Measurements from ENCODE around the gene OSTM1. TPM values are rescaled to one million over a fixed set of nuclear protein-coding genes. Genes with fewer than 3 reads are reported as not detected.

OSTM1 gene
- total and polyA plus RNA-seq, 2 donors (not counting 1 experiment from before 2014, with no cell fraction given), result 6.2 to 41.7 TPM

GRCh38 chr6:108004861-108005260 lies 69.7 kb downstream of the OSTM1 start:
- POLR2A ChIA-PET, result no interaction called here

More at GRCh38 chr6:108004861-108005260, 69.7 kb downstream of the OSTM1 start:
- Mint-ChIP-seq H3K4me1 (peaks cover 3% of the 10 kb centered on the region), H3K4me3 (no peak overlapping the region), H3K9me3 (ENCODE audit: insufficient read depth) (peaks cover 2% of the 10 kb centered on the region), H3K27ac (no peak overlapping the region), H3K27me3 (no peaks in the 10 kb centered on the region)
- Histone ChIP-seq H3K9me3 (ENCODE audit: control extremely low read depth in 1 of 3, control insufficient read depth in 2 of 3, insufficient read depth in 1 of 3, low read length in 2 of 3) (peaks cover 0 to 12% (median 4%) of the 10 kb centered on the region in 3 donors), H3K27ac (ENCODE audit: low read length in 2 of 2) (no peak overlapping the region), H3K4me1 (ENCODE audit: control insufficient read depth in 2 of 2, insufficient read depth in 2 of 2, low read length in 2 of 2) (no peaks in the 10 kb centered on the region), H3K4me3 (ENCODE audit: control extremely low read depth in 1 of 5, extremely low read depth in 1 of 5, insufficient read depth in 1 of 5, low read depth in 2 of 5, low read length in 4 of 5) (no peak overlapping the region), H3K9ac (ENCODE audit: low read length) (no peak overlapping the region), H3K36me3 (replicated peaks in 1 of 2; ENCODE audit: control extremely low read depth in 1 of 2, control insufficient read depth in 1 of 2, extremely low read depth in 1 of 2, insufficient read depth in 2 of 2, low read length in 1 of 2) (no peaks in the 10 kb centered on the region), H3K4me2 (replicated peaks; ENCODE audit: low read depth, low read length, poor library complexity, severe bottlenecking) (no peak overlapping the region), H3K27me3 (replicated peaks in 1 of 4; ENCODE audit: control extremely low read depth in 1 of 4, control insufficient read depth in 3 of 4, insufficient read depth in 4 of 4, low read length in 3 of 4) (peaks cover 0 to 3% (median 0%) of the 10 kb centered on the region in 4 experiments), H4K20me1 (ENCODE audit: control insufficient read depth, insufficient read depth, low read length, poor library complexity, severe bottlenecking) (no peaks in the 10 kb centered on the region), H3K79me2 (ENCODE audit: control insufficient read depth, insufficient read depth, low read length) (no peaks in the 10 kb centered on the region), H2AFZ (ENCODE audit: insufficient read depth, low read depth, low read length, poor library complexity, severe bottlenecking) (no peak overlapping the region)
- CTCF ChIA-PET, result no interaction called here
- DNase-seq, result no peak
- no peak for TF ChIP-seq CTCF (IDR thresholded peaks at IDR 0.05)
- no peak for TF ChIP-seq EZH2 (IDR thresholded peaks at IDR 0.05; ENCODE audit: borderline replicate concordance, insufficient read depth, low read depth, low read length, poor library complexity, severe bottlenecking)
- ATAC-seq (ENCODE audit: low read depth), result no peak
- intact Hi-C loops (cut with micrococcal nuclease), result no loop called here
- WGBS (ENCODE audit: insufficient coverage), result 94% methylated on average over 15 of the region's 15 CpGs

All from B cell (primary cell).